Gastroesophageal sphincter (tissue), 3 donors: ENCODE results near the gene CYB5B.

ENCODE experiments used
- CTCF ChIP-seq, 4 experiments: fragments of 200-600 bp in 2 of 4; fragments of 450-650 bp in 2 of 4; sonication (generic) in 1 of 4; IDR thresholded peaks; one replicate each; pipeline ENCODE4 v1.5.1; 2017 to 2019; ENCODE audit warnings: antibody characterized with exemption in 4 of 4, mild to moderate bottlenecking in 2 of 4, moderate library complexity in 2 of 4
- POLR2A ChIP-seq, 2 donors: fragments of 450-650 bp; IDR thresholded peaks; one replicate each; pipeline ENCODE4 v1.6.1; 2017; ENCODE audit warnings: antibody characterized with exemption in 2 of 2, mild to moderate bottlenecking in 2 of 2, moderate library complexity in 1 of 2

GRCh38 chr16:69399361-69399760 lies 25.1 kb upstream of the CYB5B start:
- TF ChIP-seq CTCF (IDR thresholded peaks at IDR 0.05) (no peak), POLR2A (IDR thresholded peaks at IDR 0.05) (no peak)
